Gastrocnemius medialis (tissue), 4 donors: ENCODE data around the gene CHAF1A. TPM values are rescaled to one million over a fixed set of nuclear protein-coding genes. Genes with fewer than 3 reads are reported as not detected.

ENCODE experiments used
- ATAC-seq, 2 donors: fragments of 150-250 bp; one replicate each; pipeline ENCODE4 v1.9.1; 2016
- DNase-seq, 2 donors: peaks; one replicate each; pipeline ENCODE4 v3.0.0-alpha.2; 2019
- H3K27ac ChIP-seq, 4 donors: fragments of 200-600 bp; sonication (generic); 1 replicate in 1 of 4; 2 replicates in 3 of 4; pipeline ENCODE4 v1.5.1; 2016 to 2018; ENCODE audit warnings: mild to moderate bottlenecking in 2 of 4, moderate library complexity in 1 of 4
- H3K27me3 ChIP-seq, 3 donors: fragments of 200-600 bp; sonication (generic) in 2 of 3; 1 replicate in 1 of 3; 2 replicates in 2 of 3; pipeline versions ENCODE4 v1.5.1 to v1.6.0; 2016 to 2019; ENCODE audit warnings: mild to moderate bottlenecking in 1 of 3, moderate library complexity in 1 of 3
- H3K36me3 ChIP-seq, 2 donors: fragments of 200-600 bp; sonication (generic) in 1 of 2; one replicate each; pipeline ENCODE4 v1.5.1; 2017 to 2018
- H3K4me1 ChIP-seq, 2 donors: fragments of 200-600 bp; sonication (generic) in 1 of 2; one replicate each; pipeline ENCODE4 v1.5.1; 2016 to 2017; ENCODE audit warnings: mild to moderate bottlenecking in 2 of 2
- H3K4me3 ChIP-seq, 4 donors: fragments of 200-600 bp; sonication (generic) in 3 of 4; 1 replicate in 1 of 4; 2 replicates in 3 of 4; pipeline ENCODE4 v1.5.1; 2016 to 2019; ENCODE audit warnings: mild to moderate bottlenecking in 2 of 4
- H3K9me3 ChIP-seq, 3 donors: fragments of 200-600 bp; sonication (generic) in 2 of 3; 1 replicate in 1 of 3; 2 replicates in 2 of 3; pipeline ENCODE4 v1.5.1; 2016 to 2019
- POLR2A ChIP-seq, 2 donors: fragments of 450-650 bp; IDR thresholded peaks; one replicate each; pipeline ENCODE4 v1.6.1; 2017; ENCODE audit warnings: antibody characterized with exemption in 2 of 2, mild to moderate bottlenecking in 2 of 2, moderate library complexity in 2 of 2
- in situ Hi-C, 4 donors: fragments of 200-750 bp; cut with MboI; loops; one replicate each; pipeline versions ENCODE4 v1.15.0 to v1.8.0; 2017; ENCODE audit warnings: low sequenced_read_pairs in 4 of 4
- intact Hi-C: fragments of 100-400 bp; cut with DNase I; formaldehyde crosslinking; loops from one replicate; pipeline ENCODE4 v1.15.1; 2023; ENCODE audit warnings: low total_unique reads
- total RNA-seq, 4 donors: library from RNA; depleted of rRNA; stranded (reverse); fragments of >200 nt; gene quantifications; one replicate each; pipeline versions ENCODE4 v1.1.0 to v1.2.3, GENCODE V29; 2016
- TF ChIP-seq, protein P1 (sequence below), 5 experiments: fragments of 450-650 bp in 3 of 5; fragments of 200-600 bp in 2 of 5; sonication (generic) in 2 of 5; IDR thresholded peaks in 4 of 5; conservative IDR thresholded peaks in 1 of 5; 1 replicate in 4 of 5; 2 replicates in 1 of 5; pipeline ENCODE4 v1.5.1; 2016 to 2019; ENCODE audit warnings: antibody characterized with exemption in 5 of 5, mild to moderate bottlenecking in 3 of 5, moderate library complexity in 3 of 5

CHAF1A gene
- total RNA-seq, 4 donors from 2014 or later: 7.3 to 15.8 (median 9.7) TPM

- TF ChIP-seq POLR2A (IDR thresholded peaks at IDR 0.05): no peak
- ATAC-seq (no peak), DNase-seq (no peak)
- Histone ChIP-seq H3K36me3 (peaks cover 0 to 45% of the 10 kb centered on the region in 2 donors), H3K27ac (no peak overlapping the region), H3K4me1 (peaks cover 43 to 51% of the 10 kb centered on the region in 2 donors), H3K4me3 (no peak overlapping the region), H3K27me3 (no peaks in the 10 kb centered on the region), H3K9me3 (no peaks in the 10 kb centered on the region)
- intact Hi-C loops (no loop called here), in situ Hi-C loops (no loop called here)
Measured at GRCh38 chr19:4366666-4367335, 35.6 kb upstream of the CHAF1A start.

- TF ChIP-seq POLR2A (IDR thresholded peaks at IDR 0.05): no peak
- TF ChIP-seq, protein P1, sequence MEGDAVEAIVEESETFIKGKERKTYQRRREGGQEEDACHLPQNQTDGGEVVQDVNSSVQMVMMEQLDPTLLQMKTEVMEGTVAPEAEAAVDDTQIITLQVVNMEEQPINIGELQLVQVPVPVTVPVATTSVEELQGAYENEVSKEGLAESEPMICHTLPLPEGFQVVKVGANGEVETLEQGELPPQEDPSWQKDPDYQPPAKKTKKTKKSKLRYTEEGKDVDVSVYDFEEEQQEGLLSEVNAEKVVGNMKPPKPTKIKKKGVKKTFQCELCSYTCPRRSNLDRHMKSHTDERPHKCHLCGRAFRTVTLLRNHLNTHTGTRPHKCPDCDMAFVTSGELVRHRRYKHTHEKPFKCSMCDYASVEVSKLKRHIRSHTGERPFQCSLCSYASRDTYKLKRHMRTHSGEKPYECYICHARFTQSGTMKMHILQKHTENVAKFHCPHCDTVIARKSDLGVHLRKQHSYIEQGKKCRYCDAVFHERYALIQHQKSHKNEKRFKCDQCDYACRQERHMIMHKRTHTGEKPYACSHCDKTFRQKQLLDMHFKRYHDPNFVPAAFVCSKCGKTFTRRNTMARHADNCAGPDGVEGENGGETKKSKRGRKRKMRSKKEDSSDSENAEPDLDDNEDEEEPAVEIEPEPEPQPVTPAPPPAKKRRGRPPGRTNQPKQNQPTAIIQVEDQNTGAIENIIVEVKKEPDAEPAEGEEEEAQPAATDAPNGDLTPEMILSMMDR (IDR thresholded peaks at IDR 0.05 in 4 of 5, conservative IDR thresholded peaks at IDR 0.05 in 1 of 5): no peak
- ATAC-seq (no peak), DNase-seq (no peak)
- no peaks in the 10 kb centered on the region for H3K27me3 ChIP-seq
- in situ Hi-C loops (no loop called here), intact Hi-C loops (no loop called here)
- H3K27ac ChIP-seq: peak overlapping the region; percentile 32 to 94 (median 86)
- H3K36me3 ChIP-seq: peaks cover 0 to 40% of the 10 kb centered on the region in 2 donors
- peaks cover 48 to 57% of the 10 kb centered on the region in 2 donors for H3K4me1 ChIP-seq
- no peak overlapping the region for H3K4me3 ChIP-seq
- no peaks in the 10 kb centered on the region for H3K9me3 ChIP-seq
Measured at GRCh38 chr19:4367336-4367723, 35.1 kb upstream of the CHAF1A start.

- DNase-seq (peak in 1 of 2 donors; percentile 36), ATAC-seq (no peak)
- intact Hi-C loops (no loop called here), in situ Hi-C loops (no loop called here)
- no peak overlapping the region for H3K4me3 ChIP-seq
- H3K4me1 ChIP-seq: peaks cover 53 to 61% of the 10 kb centered on the region in 2 donors
- H3K36me3 ChIP-seq: peaks cover 0 to 35% of the 10 kb centered on the region in 2 donors
- TF ChIP-seq, protein P1 (IDR thresholded peaks at IDR 0.05 in 4 of 5, conservative IDR thresholded peaks at IDR 0.05 in 1 of 5): no peak
- TF ChIP-seq POLR2A (IDR thresholded peaks at IDR 0.05): no peak
- no peaks in the 10 kb centered on the region for H3K27me3 ChIP-seq
- no peaks in the 10 kb centered on the region for H3K9me3 ChIP-seq
- peak overlapping the region; percentile 32 to 94 (median 86) for H3K27ac ChIP-seq
Measured at GRCh38 chr19:4367781-4368127, 34.7 kb upstream of the CHAF1A start.

DNA sequence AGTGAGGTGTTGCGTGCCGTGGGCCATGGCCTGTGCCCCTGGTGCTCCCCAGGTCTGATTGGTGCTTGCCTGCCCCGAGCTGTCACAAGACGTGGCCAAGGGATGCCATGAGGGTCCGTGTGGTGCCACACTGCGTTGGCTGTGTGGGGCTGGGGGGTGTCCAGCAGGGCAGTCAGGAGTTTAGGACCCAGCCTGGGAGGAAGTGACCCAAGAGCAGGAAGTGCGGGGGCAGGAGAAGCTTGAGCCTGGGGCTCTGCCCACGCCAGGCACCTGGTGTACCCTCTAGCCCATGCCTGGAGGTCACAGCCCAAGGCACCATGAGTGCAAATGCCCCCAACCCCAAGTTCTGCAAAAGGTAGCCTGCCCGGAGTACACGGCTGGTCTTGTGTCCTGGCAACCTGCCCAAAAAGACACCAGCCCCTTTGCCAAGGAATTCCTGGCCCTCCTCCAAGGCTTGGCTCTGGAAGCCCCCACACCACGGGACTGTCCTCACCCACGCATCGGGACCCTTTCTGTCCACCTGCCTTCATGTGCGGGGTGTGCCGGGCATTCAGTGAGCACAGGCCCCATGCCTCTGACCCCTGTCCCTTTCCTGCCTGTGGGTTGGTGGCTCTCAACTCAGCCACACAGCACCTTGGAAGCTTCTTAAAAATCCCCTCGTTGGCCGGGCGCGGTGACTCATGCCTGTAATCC, 34.2 kb upstream of the CHAF1A start:
- TF ChIP-seq, protein P1 (IDR thresholded peaks at IDR 0.05 in 4 of 5, conservative IDR thresholded peaks at IDR 0.05 in 1 of 5): no peak
- no peak for TF ChIP-seq POLR2A (IDR thresholded peaks at IDR 0.05)
- in situ Hi-C loops: no loop called here
- DNase-seq: no peak

GRCh38 chr19:4369109-4369887, 33.1 kb upstream of the CHAF1A start:
- Histone ChIP-seq H3K4me3 (peak overlapping the region; percentile 6 to 30 (median 23)), H3K4me1 (peaks cover 68 to 76% of the 10 kb centered on the region in 2 donors), H3K27ac (peak overlapping the region; percentile 83 to 95 (median 92)), H3K36me3 (peaks cover 0 to 20% of the 10 kb centered on the region in 2 donors), H3K27me3 (no peaks in the 10 kb centered on the region), H3K9me3 (no peaks in the 10 kb centered on the region)
- in situ Hi-C loops: no loop called here
- ATAC-seq: no peak
- TF ChIP-seq, protein P1 (IDR thresholded peaks at IDR 0.05 in 4 of 5, conservative IDR thresholded peaks at IDR 0.05 in 1 of 5): no peak
- TF ChIP-seq POLR2A (IDR thresholded peaks at IDR 0.05): no peak
- intact Hi-C loops: no loop called here
- peak in 1 of 2 donors; percentile 39 for DNase-seq

More for the DNA sequence above, 34.2 kb upstream of the CHAF1A start:
- Histone ChIP-seq H3K4me3 (no peak overlapping the region), H3K27me3 (no peaks in the 10 kb centered on the region), H3K9me3 (no peaks in the 10 kb centered on the region), H3K4me1 (peaks cover 58 to 66% of the 10 kb centered on the region in 2 donors), H3K27ac (peak overlapping the region; percentile 32 to 94 (median 86)), H3K36me3 (peaks cover 0 to 30% of the 10 kb centered on the region in 2 donors)
- intact Hi-C loops: no loop called here
- ATAC-seq: no peak
